ENCODE results near the gene FBP2. TPM values are rescaled to one million over a fixed set of nuclear protein-coding genes. Genes with fewer than 3 reads are reported as not detected.

The FBP2 gene
- polyA plus RNA-seq, 1 of the 3 experiments (the other 2 are of a cell fraction), result not detected

DNA sequence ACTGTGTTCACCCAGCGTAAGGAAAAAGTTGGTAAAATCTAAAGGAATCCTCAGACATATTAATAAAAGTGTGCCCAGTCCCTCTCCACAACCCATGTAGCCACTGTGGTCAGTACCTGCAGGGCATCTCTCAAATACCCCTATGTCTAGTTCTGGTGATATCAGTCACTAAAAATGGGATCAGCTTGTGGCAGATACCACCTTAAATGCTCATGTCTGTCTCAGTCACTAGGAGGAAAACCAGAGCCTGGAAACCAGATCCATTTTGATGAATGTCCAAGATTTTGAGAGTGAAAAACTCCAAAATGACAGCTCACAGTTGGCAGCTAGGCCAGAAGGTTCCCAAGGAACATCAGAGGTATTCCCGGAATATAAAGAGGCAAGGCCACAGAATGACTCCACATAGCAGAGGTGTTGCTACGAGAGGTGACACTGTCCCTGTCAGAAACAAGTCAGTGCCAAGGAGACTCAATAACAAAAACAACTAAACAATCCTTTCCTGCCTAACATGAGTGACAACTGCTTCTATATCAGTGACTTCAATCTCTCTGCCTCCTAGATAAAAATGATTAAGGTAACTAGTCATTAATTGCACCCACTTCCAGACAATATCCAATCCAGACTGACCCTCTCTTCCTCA, 25.3 kb downstream of the FBP2 start:
- no peaks in the 10 kb centered on the region for H3K79me2 ChIP-seq (ENCODE audit: insufficient read depth)
- H2AFZ ChIP-seq (ENCODE audit: low read depth), result no peak overlapping the region
- H3K4me2 ChIP-seq, result no peak overlapping the region
- no peak for DNase-seq
- H3K4me3 ChIP-seq (ENCODE audit: low read depth in 2 of 2, low read length in 1 of 2), result no peak overlapping the region
- TF ChIP-seq RXRA (IDR thresholded peaks at IDR 0.05; ENCODE audit: borderline replicate concordance, low read depth) (no peak), MEF2A (IDR thresholded peaks at IDR 0.05; ENCODE audit: borderline replicate concordance, low read depth) (no peak), CTCF (IDR thresholded peaks at IDR 0.05) (no peak), RCOR1 (IDR thresholded peaks at IDR 0.05; ENCODE audit: low read length) (no peak), ZBTB33 (IDR thresholded peaks at IDR 0.05; ENCODE audit: borderline replicate concordance, low read depth) (no peak), YY1 (IDR thresholded peaks at IDR 0.05; ENCODE audit: low read depth) (no peak), FOSL2 (IDR thresholded peaks at IDR 0.05; ENCODE audit: borderline replicate concordance, low read depth) (no peak), USF1 (IDR thresholded peaks at IDR 0.05; ENCODE audit: borderline replicate concordance, low read depth) (no peak), RAD21 (IDR thresholded peaks at IDR 0.05; ENCODE audit: low read length) (no peak), SIN3A (IDR thresholded peaks at IDR 0.05; ENCODE audit: borderline replicate concordance, low read depth, low read length) (no peak), GATA2 (CRISPR knock-in tag; IDR thresholded peaks at IDR 0.05) (no peak), POLR2AphosphoS5 (IDR thresholded peaks at IDR 0.05; ENCODE audit: low read depth, low read length) (no peak), NRF1 (IDR thresholded peaks at IDR 0.05; ENCODE audit: low read depth, low read length) (no peak), REST (IDR thresholded peaks at IDR 0.05; ENCODE audit: low read depth, low read length) (no peak)
- H3K36me3 ChIP-seq (replicated peaks in 1 of 2; ENCODE audit: control insufficient read depth in 1 of 2, insufficient read depth in 2 of 2, low read length in 1 of 2), result no peaks in the 10 kb centered on the region
- POLR2A ChIA-PET, result no interaction called here
- no peak overlapping the region for H3K9ac ChIP-seq
- no peak overlapping the region for H3K27ac ChIP-seq (ENCODE audit: low read depth in 2 of 2, low read length in 1 of 2)
- H3K9me3 ChIP-seq, result no peaks in the 10 kb centered on the region
- no peaks in the 10 kb centered on the region; a peak in 1 of 4 replicates for H3K4me1 ChIP-seq (ENCODE audit: control insufficient read depth in 1 of 2, insufficient read depth in 2 of 2, low read depth in 1 of 2, low read length in 1 of 2)
- no peaks in the 10 kb centered on the region for H3K9me2 ChIP-seq
- CTCF ChIA-PET, result interaction anchor here (1.0 to 1.6 kb wide), 2 partner anchors 9 to 21 kb away, joined by 3 read pairs; no protein-coding TSS in a partner anchor
- no peaks in the 10 kb centered on the region for H4K20me1 ChIP-seq (ENCODE audit: insufficient read depth)
- no peaks in the 10 kb centered on the region; the same call in 1 of the 2 replicates for H3K27me3 ChIP-seq (ENCODE audit: insufficient read depth)
- H3F3A ChIP-seq (replicated peaks; ENCODE audit: insufficient read depth), result no peaks in the 10 kb centered on the region
- WGBS (ENCODE audit: low lambda C conversion rate), result 69% methylated on average over 3 of the region's 3 CpGs
